ENCODE data around the gene NFKB1. TPM values are rescaled to one million over a fixed set of nuclear protein-coding genes. Genes with fewer than 3 reads are reported as not detected.

Gene NFKB1
- total and polyA plus RNA-seq, 2 donors (not counting 1 experiment from before 2014, with no cell fraction given) = 32.0 to 88.1 TPM

GRCh38 chr4:102623622-102624021 lies 122.5 kb downstream of the NFKB1 start:
- no peak overlapping the region for H3K27ac Mint-ChIP-seq
- peaks cover 7% of the 10 kb centered on the region for H3K4me1 Mint-ChIP-seq
- no peak overlapping the region for H3K4me3 ChIP-seq (ENCODE audit: control extremely low read depth in 1 of 5, extremely low read depth in 1 of 5, insufficient read depth in 1 of 5, low read depth in 2 of 5, low read length in 4 of 5)
- no peak overlapping the region for H3K9ac ChIP-seq (ENCODE audit: low read length)
- 98% methylated on average over 5 of the region's 5 CpGs for WGBS (ENCODE audit: insufficient coverage)
- ChIA-PET CTCF (interaction anchor here (1.1 to 1.2 kb wide), 3 partner anchors 9 to 178 kb away, joined by 3 read pairs; no protein-coding TSS in a partner anchor), POLR2A (no interaction called here)
- no peak overlapping the region for H3K27ac ChIP-seq (ENCODE audit: low read length in 2 of 2)
- H3K79me2 ChIP-seq (ENCODE audit: control insufficient read depth, insufficient read depth, low read length) = no peaks in the 10 kb centered on the region
- peaks cover 3 to 9% of the 10 kb centered on the region in 2 donors for H3K4me1 ChIP-seq (ENCODE audit: control insufficient read depth in 2 of 2, insufficient read depth in 2 of 2, low read length in 2 of 2)
- H3K36me3 ChIP-seq (replicated peaks in 1 of 2; ENCODE audit: control extremely low read depth in 1 of 2, control insufficient read depth in 1 of 2, extremely low read depth in 1 of 2, insufficient read depth in 2 of 2, low read length in 1 of 2) = no peaks in the 10 kb centered on the region
- TF ChIP-seq EZH2 (IDR thresholded peaks at IDR 0.05; ENCODE audit: borderline replicate concordance, insufficient read depth, low read depth, low read length, poor library complexity, severe bottlenecking) (no peak), CTCF (IDR thresholded peaks at IDR 0.05) (no peak)
- no peaks in the 10 kb centered on the region for H4K20me1 ChIP-seq (ENCODE audit: control insufficient read depth, insufficient read depth, low read length, poor library complexity, severe bottlenecking)
- no peaks in the 10 kb centered on the region for H3K27me3 ChIP-seq (replicated peaks in 1 of 4; ENCODE audit: control extremely low read depth in 1 of 4, control insufficient read depth in 3 of 4, insufficient read depth in 4 of 4, low read length in 3 of 4)
- ATAC-seq (ENCODE audit: low read depth) (no peak), DNase-seq (no peak)
- H3K9me3 ChIP-seq (ENCODE audit: control extremely low read depth in 1 of 3, control insufficient read depth in 2 of 3, insufficient read depth in 1 of 3, low read length in 2 of 3) = no peaks in the 10 kb centered on the region
- intact Hi-C loops (cut with micrococcal nuclease) = loop anchor here (5.0 kb wide), 1 partner anchor 474 kb away; the partner anchor contains the start of gene BDH2
- H3K27me3 Mint-ChIP-seq = no peaks in the 10 kb centered on the region
- no peak overlapping the region for H3K4me2 ChIP-seq (replicated peaks; ENCODE audit: low read depth, low read length, poor library complexity, severe bottlenecking)
- H3K9me3 Mint-ChIP-seq (ENCODE audit: insufficient read depth) = no peaks in the 10 kb centered on the region
- no peak overlapping the region for H2AFZ ChIP-seq (ENCODE audit: insufficient read depth, low read depth, low read length, poor library complexity, severe bottlenecking)
- no peak overlapping the region for H3K4me3 Mint-ChIP-seq

GRCh38 chr4:102624505-102624904 lies 123.3 kb downstream of the NFKB1 start:
- Histone ChIP-seq H3K4me1 (ENCODE audit: control insufficient read depth in 2 of 2, insufficient read depth in 2 of 2, low read length in 2 of 2) (peaks cover 3 to 9% of the 10 kb centered on the region in 2 donors), H3K4me2 (replicated peaks; ENCODE audit: low read depth, low read length, poor library complexity, severe bottlenecking) (no peak overlapping the region), H3K36me3 (replicated peaks in 1 of 2; ENCODE audit: control extremely low read depth in 1 of 2, control insufficient read depth in 1 of 2, extremely low read depth in 1 of 2, insufficient read depth in 2 of 2, low read length in 1 of 2) (no peaks in the 10 kb centered on the region), H2AFZ (ENCODE audit: insufficient read depth, low read depth, low read length, poor library complexity, severe bottlenecking) (no peak overlapping the region), H3K27me3 (replicated peaks in 1 of 4; ENCODE audit: control extremely low read depth in 1 of 4, control insufficient read depth in 3 of 4, insufficient read depth in 4 of 4, low read length in 3 of 4) (no peaks in the 10 kb centered on the region), H3K9ac (ENCODE audit: low read length) (no peak overlapping the region), H3K79me2 (ENCODE audit: control insufficient read depth, insufficient read depth, low read length) (no peaks in the 10 kb centered on the region), H4K20me1 (ENCODE audit: control insufficient read depth, insufficient read depth, low read length, poor library complexity, severe bottlenecking) (no peaks in the 10 kb centered on the region), H3K27ac (ENCODE audit: low read length in 2 of 2) (no peak overlapping the region), H3K4me3 (ENCODE audit: control extremely low read depth in 1 of 5, extremely low read depth in 1 of 5, insufficient read depth in 1 of 5, low read depth in 2 of 5, low read length in 4 of 5) (no peak overlapping the region), H3K9me3 (ENCODE audit: control extremely low read depth in 1 of 3, control insufficient read depth in 2 of 3, insufficient read depth in 1 of 3, low read length in 2 of 3) (no peaks in the 10 kb centered on the region)
- Mint-ChIP-seq H3K27ac (no peak overlapping the region), H3K4me3 (no peak overlapping the region), H3K27me3 (no peaks in the 10 kb centered on the region), H3K9me3 (ENCODE audit: insufficient read depth) (no peaks in the 10 kb centered on the region), H3K4me1 (peaks cover 3% of the 10 kb centered on the region)
- intact Hi-C loops (cut with micrococcal nuclease) = loop anchor here (5.0 kb wide), 1 partner anchor 473 kb away; the partner anchor contains the start of gene BDH2
- ChIA-PET POLR2A (no interaction called here), CTCF (interaction anchor here (0.6 to 1.2 kb wide), 4 partner anchors 8 to 385 kb away, joined by 3 to 4 read pairs (median 3); no protein-coding TSS in a partner anchor)
- TF ChIP-seq EZH2 (IDR thresholded peaks at IDR 0.05; ENCODE audit: borderline replicate concordance, insufficient read depth, low read depth, low read length, poor library complexity, severe bottlenecking) (no peak), CTCF (IDR thresholded peaks at IDR 0.05) (no peak)
- DNase-seq (no peak), ATAC-seq (ENCODE audit: low read depth) (no peak)
- WGBS (ENCODE audit: insufficient coverage) = 98% methylated on average over 3 of the region's 4 CpGs

All from B cell (primary cell).